HCT116 (cell line): ENCODE results near the gene FCN3.
"Not testable (repeated sequence)": the region's sequence is repeated elsewhere in the genome, so short reads cannot be mapped to it uniquely, and the experiment has no call there.

Experiments used
- EZH2 ChIP-seq: fragments of 200-600 bp; sonication (generic); IDR thresholded peaks from 2 replicates; pipeline ENCODE4 v1.6.1; 2017; ENCODE audit warnings: antibody characterized with exemption, mixed run types
- SRF ChIP-seq: IDR thresholded peaks from 2 replicates; pipeline ENCODE4 v1.6.1; 2012; ENCODE audit warnings: low read depth
- TF ChIP-seq, protein P1 (sequence below): IDR thresholded peaks from 2 replicates; pipeline ENCODE4 v1.6.1; 2012; ENCODE audit warnings: low read depth
- TF ChIP-seq, protein P2 (sequence below), 3 experiments: fragments of 200-600 bp in 1 of 3; sonication (generic) in 1 of 3; IDR thresholded peaks in 2 of 3; conservative IDR thresholded peaks in 1 of 3; 2 replicates each; pipeline ENCODE4 v1.5.1; 2012 to 2017; ENCODE audit warnings: low read depth in 2 of 3, low read length in 2 of 3, antibody characterized with exemption in 1 of 3, borderline replicate concordance in 1 of 3, control low read depth in 1 of 3, mild to moderate bottlenecking in 1 of 3, mixed read lengths in 1 of 3, mixed run types in 1 of 3, moderate library complexity in 1 of 3; ENCODE audit not compliant: insufficient read depth in 1 of 3

DNA sequence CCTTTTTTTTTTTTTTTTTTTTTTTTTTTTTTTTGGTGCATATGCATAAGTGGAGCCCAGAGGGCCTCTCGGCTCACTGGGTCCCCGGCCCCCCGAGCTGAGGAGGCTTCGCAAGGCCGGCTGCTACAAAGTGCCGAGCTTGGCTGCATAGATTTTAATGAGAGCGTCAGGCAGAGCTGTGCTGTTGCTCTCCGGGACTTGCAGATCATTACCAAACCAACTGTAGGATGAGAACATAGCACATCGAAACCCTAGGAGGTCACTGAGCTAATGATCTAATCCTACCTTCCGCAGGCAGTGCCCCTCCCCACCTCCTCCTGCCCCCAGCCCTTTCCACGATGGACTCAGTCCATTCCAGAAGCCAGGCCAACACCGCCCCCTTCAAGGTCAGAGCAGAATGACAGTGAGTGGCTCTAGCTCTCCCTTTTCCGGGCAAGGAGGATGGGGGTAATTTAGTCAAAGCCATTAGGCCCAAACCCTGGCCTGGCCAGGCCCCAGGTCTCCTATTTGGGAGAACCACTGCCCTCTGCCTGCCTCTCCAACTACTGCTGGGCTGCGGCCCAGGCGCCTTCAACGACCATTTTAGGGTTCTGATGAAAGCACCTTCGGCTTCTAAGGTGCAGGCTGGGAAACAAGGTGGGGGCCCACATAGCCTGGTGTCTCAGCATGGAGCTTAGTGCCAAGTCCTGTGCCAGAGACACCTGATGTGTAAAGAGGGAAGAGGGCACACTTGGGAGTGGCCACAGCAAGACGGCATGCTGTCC is 31.2 kb upstream of the FCN3 start:
- TF ChIP-seq SRF, EZH2: not testable (repeated sequence)
- TF ChIP-seq, protein P1, sequence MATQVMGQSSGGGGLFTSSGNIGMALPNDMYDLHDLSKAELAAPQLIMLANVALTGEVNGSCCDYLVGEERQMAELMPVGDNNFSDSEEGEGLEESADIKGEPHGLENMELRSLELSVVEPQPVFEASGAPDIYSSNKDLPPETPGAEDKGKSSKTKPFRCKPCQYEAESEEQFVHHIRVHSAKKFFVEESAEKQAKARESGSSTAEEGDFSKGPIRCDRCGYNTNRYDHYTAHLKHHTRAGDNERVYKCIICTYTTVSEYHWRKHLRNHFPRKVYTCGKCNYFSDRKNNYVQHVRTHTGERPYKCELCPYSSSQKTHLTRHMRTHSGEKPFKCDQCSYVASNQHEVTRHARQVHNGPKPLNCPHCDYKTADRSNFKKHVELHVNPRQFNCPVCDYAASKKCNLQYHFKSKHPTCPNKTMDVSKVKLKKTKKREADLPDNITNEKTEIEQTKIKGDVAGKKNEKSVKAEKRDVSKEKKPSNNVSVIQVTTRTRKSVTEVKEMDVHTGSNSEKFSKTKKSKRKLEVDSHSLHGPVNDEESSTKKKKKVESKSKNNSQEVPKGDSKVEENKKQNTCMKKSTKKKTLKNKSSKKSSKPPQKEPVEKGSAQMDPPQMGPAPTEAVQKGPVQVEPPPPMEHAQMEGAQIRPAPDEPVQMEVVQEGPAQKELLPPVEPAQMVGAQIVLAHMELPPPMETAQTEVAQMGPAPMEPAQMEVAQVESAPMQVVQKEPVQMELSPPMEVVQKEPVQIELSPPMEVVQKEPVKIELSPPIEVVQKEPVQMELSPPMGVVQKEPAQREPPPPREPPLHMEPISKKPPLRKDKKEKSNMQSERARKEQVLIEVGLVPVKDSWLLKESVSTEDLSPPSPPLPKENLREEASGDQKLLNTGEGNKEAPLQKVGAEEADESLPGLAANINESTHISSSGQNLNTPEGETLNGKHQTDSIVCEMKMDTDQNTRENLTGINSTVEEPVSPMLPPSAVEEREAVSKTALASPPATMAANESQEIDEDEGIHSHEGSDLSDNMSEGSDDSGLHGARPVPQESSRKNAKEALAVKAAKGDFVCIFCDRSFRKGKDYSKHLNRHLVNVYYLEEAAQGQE = not testable (repeated sequence)
- TF ChIP-seq, protein P2, sequence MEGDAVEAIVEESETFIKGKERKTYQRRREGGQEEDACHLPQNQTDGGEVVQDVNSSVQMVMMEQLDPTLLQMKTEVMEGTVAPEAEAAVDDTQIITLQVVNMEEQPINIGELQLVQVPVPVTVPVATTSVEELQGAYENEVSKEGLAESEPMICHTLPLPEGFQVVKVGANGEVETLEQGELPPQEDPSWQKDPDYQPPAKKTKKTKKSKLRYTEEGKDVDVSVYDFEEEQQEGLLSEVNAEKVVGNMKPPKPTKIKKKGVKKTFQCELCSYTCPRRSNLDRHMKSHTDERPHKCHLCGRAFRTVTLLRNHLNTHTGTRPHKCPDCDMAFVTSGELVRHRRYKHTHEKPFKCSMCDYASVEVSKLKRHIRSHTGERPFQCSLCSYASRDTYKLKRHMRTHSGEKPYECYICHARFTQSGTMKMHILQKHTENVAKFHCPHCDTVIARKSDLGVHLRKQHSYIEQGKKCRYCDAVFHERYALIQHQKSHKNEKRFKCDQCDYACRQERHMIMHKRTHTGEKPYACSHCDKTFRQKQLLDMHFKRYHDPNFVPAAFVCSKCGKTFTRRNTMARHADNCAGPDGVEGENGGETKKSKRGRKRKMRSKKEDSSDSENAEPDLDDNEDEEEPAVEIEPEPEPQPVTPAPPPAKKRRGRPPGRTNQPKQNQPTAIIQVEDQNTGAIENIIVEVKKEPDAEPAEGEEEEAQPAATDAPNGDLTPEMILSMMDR (IDR thresholded peaks at IDR 0.05 in 2 of 3, conservative IDR thresholded peaks at IDR 0.05 in 1 of 3; ENCODE audit: borderline replicate concordance in 1 of 3, insufficient read depth in 1 of 3, low read depth in 2 of 3, low read length in 2 of 3) = not testable (repeated sequence)
